Activated CD8-positive, alpha-beta memory T cell treated with anti-CD3 and anti-CD28 coated beads, Interleukin-2, amount 10 ng/mL, durations not matched to agents 7 days and 5 days (primary cell): ENCODE results near the gene PDE1A. TPM values are rescaled to one million over a fixed set of nuclear protein-coding genes. Genes with fewer than 3 reads are reported as not detected.

Source experiments
- ATAC-seq: fragments of 150-1000 bp; cut with Tn5 transposase; one replicate; pipeline ENCODE4 v1.10.0; 2021; ENCODE audit warnings: moderate library complexity
- CTCF ChIA-PET: fragments of 350-600 bp; sonication (Branson Sonifier 250); formaldehyde crosslinking; loops from one replicate; lab custom pipeline; 2021; ENCODE audit warnings: antibody characterized with exemption; lab: Charles Lee
- DNase-seq: peaks from one replicate; pipeline ENCODE4 v3.0.0-alpha.2; 2020
- H3K27ac Mint-ChIP-seq: one replicate; pipeline ENCODE4 v1.8.0; 2021; ENCODE audit warnings: mild to moderate bottlenecking, mixed read lengths
- H3K27me3 Mint-ChIP-seq: one replicate; pipeline ENCODE4 v1.8.0; 2021; ENCODE audit warnings: mixed read lengths
- H3K36me3 Mint-ChIP-seq: one replicate; pipeline ENCODE4 v1.8.0; 2021; ENCODE audit warnings: mild to moderate bottlenecking, mixed read lengths
- H3K4me1 Mint-ChIP-seq: one replicate; pipeline ENCODE4 v1.8.0; 2021; ENCODE audit warnings: mixed read lengths
- H3K4me3 Mint-ChIP-seq: one replicate; pipeline ENCODE4 v1.8.0; 2021; ENCODE audit warnings: mild to moderate bottlenecking, moderate library complexity, mixed read lengths
- H3K9me3 Mint-ChIP-seq: one replicate; pipeline ENCODE4 v1.8.0; 2022; ENCODE audit warnings: low read depth, mixed read lengths
- total RNA-seq, 2 experiments: library from RNA; stranded (reverse); gene quantifications; one replicate each; pipeline ENCODE4 v1.2.3, GENCODE V29; 2021

Gene PDE1A
- total RNA-seq, 2 experiments from 2014 or later, result not detected

GRCh38 chr2:182181381-182181780 is 245.5 kb downstream of the PDE1A start:
- CTCF ChIA-PET, result interaction anchor here (0.6 kb wide), 1 partner anchor 467 kb away, joined by 4 read pairs; no protein-coding TSS in a partner anchor
- Mint-ChIP-seq H3K4me3 (no peak overlapping the region), H3K27me3 (peaks cover 21% of the 10 kb centered on the region)

GRCh38 chr2:182179176-182179575 is 247.7 kb downstream of the PDE1A start:
- CTCF ChIA-PET, result no interaction called here
- ATAC-seq, result no peak
- DNase-seq, result no peak
- peaks cover 18% of the 10 kb centered on the region for H3K27me3 Mint-ChIP-seq
- H3K36me3 Mint-ChIP-seq, result no peaks in the 10 kb centered on the region
- H3K4me1 Mint-ChIP-seq, result no peaks in the 10 kb centered on the region
- H3K27ac Mint-ChIP-seq, result no peak overlapping the region
- H3K9me3 Mint-ChIP-seq, result peaks cover 3% of the 10 kb centered on the region
- H3K4me3 Mint-ChIP-seq, result no peak overlapping the region

More at GRCh38 chr2:182181381-182181780, 245.5 kb downstream of the PDE1A start:
- Mint-ChIP-seq H3K36me3 (no peaks in the 10 kb centered on the region), H3K27ac (no peak overlapping the region), H3K9me3 (peaks cover 3% of the 10 kb centered on the region), H3K4me1 (no peaks in the 10 kb centered on the region)
- ATAC-seq, result no peak
- no peak for DNase-seq

DNA sequence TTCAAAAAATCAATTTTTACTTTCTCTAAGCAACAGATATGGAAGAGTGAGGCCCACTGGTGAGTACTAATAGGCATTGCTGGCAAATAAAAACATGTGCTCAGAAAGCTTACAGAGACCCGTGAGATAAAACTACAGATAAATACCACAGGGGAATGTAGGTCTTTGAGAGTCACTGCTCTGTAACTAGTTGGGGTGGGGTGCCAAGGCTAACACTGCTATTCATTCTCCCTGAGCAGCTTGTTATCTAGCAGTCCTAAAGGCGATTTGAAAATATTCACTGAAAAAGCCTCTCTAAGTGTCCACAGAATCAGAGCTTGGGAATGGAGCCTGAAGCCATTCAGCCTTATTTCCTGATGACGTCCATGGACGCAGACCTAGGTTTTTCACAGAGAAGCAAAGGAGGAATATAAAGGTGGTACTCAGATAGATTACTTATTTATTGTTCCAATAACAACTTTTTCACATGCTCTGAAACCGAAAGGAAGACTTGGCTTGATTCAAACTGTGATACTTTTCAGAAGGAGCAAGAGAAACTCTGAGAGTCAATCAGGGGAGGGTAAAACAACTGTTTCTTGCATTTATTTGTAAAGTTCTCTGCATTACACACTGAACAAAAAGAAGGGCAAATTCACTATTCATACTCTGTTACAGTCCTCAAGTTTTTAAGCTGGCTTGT is 252.8 kb downstream of the PDE1A start:
- H3K27ac Mint-ChIP-seq, result no peak overlapping the region
- no peak for DNase-seq
- peaks cover 3% of the 10 kb centered on the region for H3K27me3 Mint-ChIP-seq
- CTCF ChIA-PET, result no interaction called here
- H3K4me1 Mint-ChIP-seq, result no peaks in the 10 kb centered on the region
- no peak for ATAC-seq
- no peak overlapping the region for H3K4me3 Mint-ChIP-seq
- H3K36me3 Mint-ChIP-seq, result no peaks in the 10 kb centered on the region
- H3K9me3 Mint-ChIP-seq, result no peaks in the 10 kb centered on the region

- H3K36me3 Mint-ChIP-seq, result no peaks in the 10 kb centered on the region
- DNase-seq (no peak), ATAC-seq (no peak)
- CTCF ChIA-PET, result no interaction called here
- no peaks in the 10 kb centered on the region for H3K9me3 Mint-ChIP-seq
- H3K4me1 Mint-ChIP-seq, result no peaks in the 10 kb centered on the region
- no peak overlapping the region for H3K4me3 Mint-ChIP-seq
- no peak overlapping the region for H3K27ac Mint-ChIP-seq
- H3K27me3 Mint-ChIP-seq, result peaks cover 3% of the 10 kb centered on the region
These were observed 256.5 kb downstream of the PDE1A start for GRCh38 chr2:182170341-182170740.

GRCh38 chr2:182167882-182168281 is 259.0 kb downstream of the PDE1A start:
- Mint-ChIP-seq H3K27ac (no peak overlapping the region), H3K4me3 (no peak overlapping the region), H3K36me3 (no peaks in the 10 kb centered on the region), H3K27me3 (peaks cover 3% of the 10 kb centered on the region), H3K9me3 (no peaks in the 10 kb centered on the region), H3K4me1 (no peaks in the 10 kb centered on the region)
- ATAC-seq, result no peak
- CTCF ChIA-PET, result no interaction called here
- DNase-seq, result no peak

- Mint-ChIP-seq H3K36me3 (no peaks in the 10 kb centered on the region), H3K4me1 (no peaks in the 10 kb centered on the region), H3K27me3 (peaks cover 3% of the 10 kb centered on the region), H3K9me3 (no peaks in the 10 kb centered on the region), H3K4me3 (no peak overlapping the region), H3K27ac (no peak overlapping the region)
- CTCF ChIA-PET, result no interaction called here
- ATAC-seq (no peak), DNase-seq (no peak)
These were observed 260.0 kb downstream of the PDE1A start for GRCh38 chr2:182166841-182167240.

DNA sequence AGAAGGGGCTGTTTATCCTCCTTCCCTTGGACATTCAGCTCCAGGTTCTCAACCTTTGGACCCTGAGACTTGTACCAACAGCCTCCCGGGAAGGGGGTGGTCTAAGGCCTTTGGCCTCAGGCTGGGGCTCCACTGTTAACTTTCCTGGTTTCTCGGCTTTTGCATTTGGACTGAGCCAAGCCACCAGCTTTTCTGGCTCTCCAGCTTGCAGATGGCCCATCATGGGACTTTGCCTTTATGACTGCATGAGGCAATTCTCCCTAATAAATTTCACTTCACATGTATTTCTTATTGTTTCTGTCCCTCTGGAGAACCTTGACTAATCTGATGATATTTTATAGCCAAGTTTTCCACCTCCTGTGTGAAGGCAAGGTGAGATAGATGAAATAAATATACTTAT is 260.4 kb downstream of the PDE1A start:
- peaks cover 3% of the 10 kb centered on the region for H3K27me3 Mint-ChIP-seq
- DNase-seq (no peak), ATAC-seq (no peak)
- H3K36me3 Mint-ChIP-seq, result no peaks in the 10 kb centered on the region
- H3K27ac Mint-ChIP-seq, result no peak overlapping the region
- CTCF ChIA-PET, result no interaction called here
- H3K4me3 Mint-ChIP-seq, result no peak overlapping the region
- no peaks in the 10 kb centered on the region for H3K4me1 Mint-ChIP-seq
- no peaks in the 10 kb centered on the region for H3K9me3 Mint-ChIP-seq

- ATAC-seq, result no peak
- CTCF ChIA-PET, result no interaction called here
- no peaks in the 10 kb centered on the region for H3K9me3 Mint-ChIP-seq
These were observed 261.6 kb downstream of the PDE1A start for GRCh38 chr2:182165202-182165601.

GRCh38 chr2:182164686-182165085 is 262.1 kb downstream of the PDE1A start:
- no peaks in the 10 kb centered on the region for H3K9me3 Mint-ChIP-seq
- CTCF ChIA-PET, result no interaction called here
- no peaks in the 10 kb centered on the region for H3K36me3 Mint-ChIP-seq
- DNase-seq, result no peak
- no peaks in the 10 kb centered on the region for H3K4me1 Mint-ChIP-seq
- peaks cover 1% of the 10 kb centered on the region for H3K27me3 Mint-ChIP-seq
- no peak for ATAC-seq
- H3K4me3 Mint-ChIP-seq, result no peak overlapping the region
- no peak overlapping the region for H3K27ac Mint-ChIP-seq

More at GRCh38 chr2:182165202-182165601, 261.6 kb downstream of the PDE1A start:
- H3K4me1 Mint-ChIP-seq, result no peaks in the 10 kb centered on the region
- no peak overlapping the region for H3K4me3 Mint-ChIP-seq
- DNase-seq, result no peak
- H3K27me3 Mint-ChIP-seq, result peaks cover 3% of the 10 kb centered on the region
- no peak overlapping the region for H3K27ac Mint-ChIP-seq
- no peaks in the 10 kb centered on the region for H3K36me3 Mint-ChIP-seq

DNA sequence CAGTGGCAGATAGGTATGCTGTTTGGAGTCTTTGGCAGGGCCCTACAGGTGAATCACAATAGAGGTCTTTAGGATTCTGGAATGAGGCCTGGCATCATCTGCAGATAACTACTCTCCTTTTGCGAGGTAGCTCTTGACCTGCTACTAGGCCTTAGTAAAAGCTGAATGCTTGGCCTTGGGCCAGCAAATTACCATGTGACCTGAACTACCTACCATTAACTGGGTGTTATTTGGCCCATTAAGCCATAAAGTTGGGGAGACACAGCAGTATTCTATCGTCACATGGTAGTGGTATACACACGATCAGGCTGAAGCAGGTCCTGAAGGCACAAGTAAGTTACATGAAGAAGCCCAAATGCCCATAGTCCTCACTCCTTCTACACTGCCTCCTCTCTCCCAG is 263.0 kb downstream of the PDE1A start:
- no peaks in the 10 kb centered on the region for H3K9me3 Mint-ChIP-seq
- H3K4me3 Mint-ChIP-seq, result no peak overlapping the region
- no peak overlapping the region for H3K27ac Mint-ChIP-seq
- no peak for DNase-seq
- H3K36me3 Mint-ChIP-seq, result no peaks in the 10 kb centered on the region
- CTCF ChIA-PET, result no interaction called here
- ATAC-seq, result no peak
- no peaks in the 10 kb centered on the region for H3K4me1 Mint-ChIP-seq
- H3K27me3 Mint-ChIP-seq, result no peaks in the 10 kb centered on the region

DNA sequence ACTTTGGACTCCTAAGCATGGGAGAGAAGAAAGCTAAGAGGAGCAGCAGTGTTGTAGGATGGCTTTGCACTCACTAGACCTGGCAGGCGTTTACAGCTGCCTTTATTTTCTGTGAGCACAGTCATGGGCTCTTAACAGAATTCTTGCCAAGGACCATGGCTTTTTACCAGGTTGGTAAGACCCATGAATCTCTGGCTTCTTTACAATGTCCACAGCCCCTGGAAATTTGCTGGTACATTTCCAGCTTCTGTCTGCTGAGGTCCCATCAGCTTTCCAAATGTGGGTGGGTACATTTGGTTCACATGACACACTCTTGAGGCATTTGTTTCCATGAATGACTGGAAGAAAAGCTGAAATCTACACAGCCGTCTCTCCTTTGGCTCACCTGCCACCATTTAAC is 278.5 kb downstream of the PDE1A start:
- Mint-ChIP-seq H3K4me3 (no peak overlapping the region), H3K27me3 (peaks cover 3% of the 10 kb centered on the region), H3K36me3 (no peaks in the 10 kb centered on the region), H3K4me1 (no peaks in the 10 kb centered on the region), H3K27ac (no peak overlapping the region), H3K9me3 (no peaks in the 10 kb centered on the region)
- no peak for DNase-seq
- CTCF ChIA-PET, result no interaction called here
- no peak for ATAC-seq

- Mint-ChIP-seq H3K4me3 (no peak overlapping the region), H3K9me3 (no peaks in the 10 kb centered on the region), H3K27me3 (peaks cover 3% of the 10 kb centered on the region), H3K27ac (no peak overlapping the region), H3K36me3 (no peaks in the 10 kb centered on the region), H3K4me1 (no peaks in the 10 kb centered on the region)
- DNase-seq, result no peak
- CTCF ChIA-PET, result no interaction called here
- no peak for ATAC-seq
These were observed 282.1 kb downstream of the PDE1A start for GRCh38 chr2:182144776-182145165.

DNA sequence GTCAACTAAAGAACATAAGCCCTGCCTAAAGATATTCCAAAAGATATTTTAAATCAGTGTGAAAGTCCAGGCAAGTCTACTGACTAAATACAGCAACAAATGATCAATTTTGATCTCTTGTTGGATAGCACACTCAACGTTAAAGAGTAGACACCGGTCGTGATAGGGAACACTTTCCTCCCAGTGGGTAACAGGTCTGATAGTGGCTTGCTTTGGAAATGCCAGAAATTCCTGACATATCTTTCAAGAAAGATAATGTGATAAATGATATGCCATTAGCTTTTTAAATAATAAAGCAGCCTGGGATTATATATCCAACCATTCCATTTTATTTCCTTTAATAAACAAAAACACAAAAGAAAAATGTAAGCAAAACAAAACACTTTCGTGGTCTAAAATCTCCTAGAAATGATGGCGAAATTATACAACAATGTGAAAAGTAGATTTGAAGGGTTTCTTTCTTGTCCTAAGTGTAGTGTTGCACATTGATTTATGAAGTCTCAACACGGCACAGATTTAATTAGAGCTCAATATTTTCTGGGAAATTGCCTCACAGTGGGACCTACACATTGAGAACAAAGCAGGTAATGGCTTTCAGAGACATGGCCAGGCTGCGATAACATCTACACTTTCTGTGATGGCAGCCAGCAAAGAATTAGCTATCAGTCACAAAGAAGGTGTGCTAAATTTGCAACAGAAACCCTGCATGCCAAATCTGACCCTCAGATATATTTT is 282.6 kb downstream of the PDE1A start:
- H3K4me3 Mint-ChIP-seq, result no peak overlapping the region

DNA sequence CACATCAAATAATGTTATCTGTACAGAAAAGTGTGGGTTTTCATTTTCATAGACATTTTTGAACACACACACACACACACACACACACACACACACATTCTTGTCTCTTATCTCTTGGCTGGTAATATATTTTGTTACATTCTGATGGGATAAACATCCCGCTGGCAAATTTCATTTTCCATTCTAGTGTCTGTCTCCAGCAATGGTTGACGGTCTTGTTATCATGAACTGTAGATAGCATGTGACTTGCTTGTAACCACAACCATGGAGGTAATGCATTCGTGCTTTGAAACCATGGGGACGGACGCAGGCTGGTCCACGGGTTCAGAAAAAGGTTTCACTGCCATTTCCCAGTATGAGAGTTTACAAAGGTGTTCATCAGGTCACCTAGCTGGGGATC is 284.8 kb downstream of the PDE1A start:
- no peak overlapping the region for H3K4me3 Mint-ChIP-seq
- no peaks in the 10 kb centered on the region for H3K36me3 Mint-ChIP-seq
- no peak overlapping the region for H3K27ac Mint-ChIP-seq
- CTCF ChIA-PET, result no interaction called here
- no peaks in the 10 kb centered on the region for H3K9me3 Mint-ChIP-seq
- DNase-seq, result no peak
- ATAC-seq, result no peak
- H3K4me1 Mint-ChIP-seq, result no peaks in the 10 kb centered on the region
- H3K27me3 Mint-ChIP-seq, result peaks cover 3% of the 10 kb centered on the region

More for the DNA sequence above, 282.6 kb downstream of the PDE1A start:
- H3K36me3 Mint-ChIP-seq, result no peaks in the 10 kb centered on the region
- no peaks in the 10 kb centered on the region for H3K4me1 Mint-ChIP-seq
- no peak for DNase-seq
- no peak for ATAC-seq
- CTCF ChIA-PET, result no interaction called here
- H3K27ac Mint-ChIP-seq, result no peak overlapping the region
- peaks cover 3% of the 10 kb centered on the region for H3K27me3 Mint-ChIP-seq
- H3K9me3 Mint-ChIP-seq, result no peaks in the 10 kb centered on the region
